Spleen (tissue), 7 donors: Measurements from ENCODE around the gene TDP2.

Source experiments
- CTCF ChIP-seq, 11 experiments: fragments of 200-600 bp in 7 of 11; fragments of 450-650 bp in 4 of 11; sonication (generic) in 4 of 11; IDR thresholded peaks in 8 of 11; conservative IDR thresholded peaks in 3 of 11; 1 replicate in 7 of 11; 2 replicates in 4 of 11; pipeline versions ENCODE4 v1.4.0 to v1.8.0; 2016 to 2021; ENCODE audit warnings: antibody characterized with exemption in 11 of 11, inconsistent platforms in 4 of 11, mild to moderate bottlenecking in 1 of 11
- POLR2AphosphoS5 ChIP-seq, 3 donors: sonication (generic); formaldehyde crosslinking; IDR thresholded peaks; one replicate each; pipeline ENCODE4 v1.5.1; 2017; ENCODE audit warnings: antibody characterized with exemption in 3 of 3
- donor health status: DM: no; HTN: no; CAD: no; lungs with moderate emphysema.
- donor health status: DM: no; HTN: no; CAD: no.
- donor health status: DM: no; HTN: no; CAD: no.

- TF ChIP-seq POLR2AphosphoS5 (IDR thresholded peaks at IDR 0.05) (no peak), CTCF (IDR thresholded peaks at IDR 0.05 in 8 of 11, conservative IDR thresholded peaks at IDR 0.05 in 3 of 11) (no peak)
These were observed 6.0 kb upstream of the TDP2 start for GRCh38 chr6:24672620-24673182.
